Hepatocyte (in vitro differentiated cells): ENCODE data around the gene MIPOL1. TPM values are rescaled to one million over a fixed set of nuclear protein-coding genes. Genes with fewer than 3 reads are reported as not detected.
"Not testable (repeated sequence)": the region's sequence is repeated elsewhere in the genome, so short reads cannot be mapped to it uniquely, and the experiment has no call there.

Source experiments
- DNase-seq: peaks from one replicate; pipeline ENCODE4 v3.0.0-alpha.2; 2016; ENCODE audit warnings: low spot score
- H2AFZ ChIP-seq: fragments of 200-600 bp; sonication (generic); 2 replicates; pipeline ENCODE4 v1.6.0; 2016; ENCODE audit warnings: antibody characterized with exemption, mild to moderate bottlenecking
- H3K27ac ChIP-seq: fragments of 200-600 bp; sonication (generic); 2 replicates; pipeline ENCODE4 v1.5.1; 2016; ENCODE audit warnings: mild to moderate bottlenecking
- H3K27me3 ChIP-seq: fragments of 200-600 bp; sonication (generic); 2 replicates; pipeline ENCODE4 v1.6.1; 2016
- H3K36me3 ChIP-seq: fragments of 200-600 bp; sonication (generic); replicated peaks from 2 replicates; pipeline ENCODE4 v1.5.1; 2016; ENCODE audit warnings: low read depth; ENCODE audit not compliant: insufficient read depth
- H3K4me1 ChIP-seq: fragments of 200-600 bp; sonication (generic); 2 replicates; pipeline ENCODE4 v1.5.1; 2016; ENCODE audit warnings: mild to moderate bottlenecking, moderate library complexity; ENCODE audit not compliant: insufficient read depth
- H3K4me2 ChIP-seq: fragments of 200-600 bp; sonication (generic); 2 replicates; pipeline ENCODE4 v1.6.0; 2016
- H3K4me3 ChIP-seq: fragments of 200-600 bp; sonication (generic); 2 replicates; pipeline ENCODE4 v1.5.1; 2016; ENCODE audit warnings: mild to moderate bottlenecking
- H3K79me2 ChIP-seq: fragments of 200-600 bp; sonication (generic); 2 replicates; pipeline ENCODE4 v1.6.0; 2017; ENCODE audit warnings: mild to moderate bottlenecking
- H3K9me2 ChIP-seq: fragments of 200-600 bp; sonication (generic); replicated peaks from 2 replicates; pipeline ENCODE4 v1.6.0; 2017; ENCODE audit warnings: mild to moderate bottlenecking; ENCODE audit not compliant: insufficient read depth
- H3K9me3 ChIP-seq: fragments of 200-600 bp; sonication (generic); 2 replicates; pipeline ENCODE4 v1.5.1; 2016; ENCODE audit warnings: low read depth, mild to moderate bottlenecking
- H4K20me1 ChIP-seq: fragments of 200-600 bp; sonication (generic); 2 replicates; pipeline ENCODE4 v1.6.0; 2016; ENCODE audit warnings: mild to moderate bottlenecking; ENCODE audit not compliant: insufficient read depth, poor library complexity, severe bottlenecking
- EZH2 ChIP-seq: fragments of 200-600 bp; sonication (generic); IDR thresholded peaks from 2 replicates; pipeline ENCODE4 v1.6.1; 2016; ENCODE audit warnings: antibody characterized with exemption, mild to moderate bottlenecking, borderline replicate concordance
- EZH2phosphoT487 ChIP-seq: fragments of 200-600 bp; sonication (generic); IDR thresholded peaks from one replicate; pipeline ENCODE4 v1.6.1; 2018; ENCODE audit warnings: antibody characterized with exemption, mild to moderate bottlenecking, low read depth, moderate library complexity; ENCODE audit not compliant: unreplicated experiment, severe bottlenecking
- WGBS: methylation state at CpG from one replicate; pipeline ENCODE4 v1.1.6; 2016; ENCODE audit warnings: low lambda C conversion rate; ENCODE audit errors: missing lambda C conversion rate; 5-methylcytosine and 5-hydroxymethylcytosine counted together
- polyA plus RNA-seq: library from polyadenylated mRNA; unstranded; fragments of >200 nt; fragmentation: Nextera tagmentation; extraction: Ambion mirVana; gene quantifications from 2 replicates; pipeline ENCODE4 v1.2.1, GENCODE V29; 2016
- total RNA-seq: library from RNA; depleted of rRNA; stranded (reverse); fragments of >200 nt; gene quantifications from 2 replicates; pipeline ENCODE4 v1.2.3, GENCODE V29; 2014
- TF ChIP-seq, protein P1 (sequence below): fragments of 200-600 bp; sonication (generic); IDR thresholded peaks from 2 replicates; pipeline ENCODE4 v1.5.1; 2016; ENCODE audit warnings: antibody characterized with exemption, mild to moderate bottlenecking; ENCODE audit not compliant: poor library complexity

MIPOL1 gene
- total and polyA plus RNA-seq, 2 experiments from 2014 or later, result 2.6 to 16.6 TPM

DNA sequence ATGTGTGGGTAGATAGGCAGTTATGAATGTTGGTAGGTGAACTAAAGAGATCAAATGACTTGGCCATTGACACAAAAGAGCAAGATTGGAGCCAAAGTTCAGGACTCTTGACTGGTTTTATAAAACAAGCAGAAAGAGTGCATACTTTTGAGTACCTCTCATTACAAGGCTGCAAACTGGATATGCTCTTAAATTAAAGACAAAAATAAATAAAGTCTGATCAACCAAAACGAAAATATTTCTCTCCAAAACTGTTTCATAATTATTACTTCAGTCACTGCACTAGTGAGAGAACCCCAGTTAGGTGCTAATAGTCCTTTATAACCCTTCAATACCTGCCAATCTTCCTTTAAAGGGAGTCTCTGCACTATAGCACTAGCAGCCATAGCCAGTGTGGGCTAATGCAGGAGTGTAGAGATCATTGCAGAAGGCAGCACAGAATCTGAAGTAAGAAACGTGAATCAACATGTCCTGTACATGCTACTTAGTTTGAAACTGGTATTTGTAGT, 250.2 kb downstream of the MIPOL1 start:
- Histone ChIP-seq H3K4me2 (no peak overlapping the region), H3K9me3 (no peaks in the 10 kb centered on the region), H2AFZ (no peak overlapping the region), H3K4me1 (no peaks in the 10 kb centered on the region), H4K20me1 (no peaks in the 10 kb centered on the region), H3K79me2 (no peaks in the 10 kb centered on the region), H3K9me2 (no peaks in the 10 kb centered on the region), H3K4me3 (no peak overlapping the region), H3K27ac (no peak overlapping the region), H3K27me3 (no peaks in the 10 kb centered on the region), H3K36me3 (no peaks in the 10 kb centered on the region)
- TF ChIP-seq EZH2phosphoT487 (no peak), EZH2 (no peak)
- TF ChIP-seq, protein P1, sequence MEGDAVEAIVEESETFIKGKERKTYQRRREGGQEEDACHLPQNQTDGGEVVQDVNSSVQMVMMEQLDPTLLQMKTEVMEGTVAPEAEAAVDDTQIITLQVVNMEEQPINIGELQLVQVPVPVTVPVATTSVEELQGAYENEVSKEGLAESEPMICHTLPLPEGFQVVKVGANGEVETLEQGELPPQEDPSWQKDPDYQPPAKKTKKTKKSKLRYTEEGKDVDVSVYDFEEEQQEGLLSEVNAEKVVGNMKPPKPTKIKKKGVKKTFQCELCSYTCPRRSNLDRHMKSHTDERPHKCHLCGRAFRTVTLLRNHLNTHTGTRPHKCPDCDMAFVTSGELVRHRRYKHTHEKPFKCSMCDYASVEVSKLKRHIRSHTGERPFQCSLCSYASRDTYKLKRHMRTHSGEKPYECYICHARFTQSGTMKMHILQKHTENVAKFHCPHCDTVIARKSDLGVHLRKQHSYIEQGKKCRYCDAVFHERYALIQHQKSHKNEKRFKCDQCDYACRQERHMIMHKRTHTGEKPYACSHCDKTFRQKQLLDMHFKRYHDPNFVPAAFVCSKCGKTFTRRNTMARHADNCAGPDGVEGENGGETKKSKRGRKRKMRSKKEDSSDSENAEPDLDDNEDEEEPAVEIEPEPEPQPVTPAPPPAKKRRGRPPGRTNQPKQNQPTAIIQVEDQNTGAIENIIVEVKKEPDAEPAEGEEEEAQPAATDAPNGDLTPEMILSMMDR, result no peak
- WGBS, result 53% methylated on average over 2 of the region's 2 CpGs
- DNase-seq, result no peak

- no peak overlapping the region for H2AFZ ChIP-seq
- no peak for TF ChIP-seq EZH2phosphoT487
- TF ChIP-seq, protein P1, result no peak
- no peak for TF ChIP-seq EZH2
- H3K27ac ChIP-seq, result no peak overlapping the region
- no peak overlapping the region for H3K4me2 ChIP-seq
- no peak overlapping the region for H3K4me3 ChIP-seq
- H3K9me3 ChIP-seq, result no peaks in the 10 kb centered on the region
- H3K9me2 ChIP-seq, result no peaks in the 10 kb centered on the region
- no peak for DNase-seq
- H3K36me3 ChIP-seq, result no peaks in the 10 kb centered on the region
- H3K4me1 ChIP-seq, result no peaks in the 10 kb centered on the region
- no peaks in the 10 kb centered on the region for H3K27me3 ChIP-seq
- H3K79me2 ChIP-seq, result no peaks in the 10 kb centered on the region
- H4K20me1 ChIP-seq, result no peaks in the 10 kb centered on the region
Measured at GRCh38 chr14:37452323-37452722, 254.6 kb downstream of the MIPOL1 start.

DNA sequence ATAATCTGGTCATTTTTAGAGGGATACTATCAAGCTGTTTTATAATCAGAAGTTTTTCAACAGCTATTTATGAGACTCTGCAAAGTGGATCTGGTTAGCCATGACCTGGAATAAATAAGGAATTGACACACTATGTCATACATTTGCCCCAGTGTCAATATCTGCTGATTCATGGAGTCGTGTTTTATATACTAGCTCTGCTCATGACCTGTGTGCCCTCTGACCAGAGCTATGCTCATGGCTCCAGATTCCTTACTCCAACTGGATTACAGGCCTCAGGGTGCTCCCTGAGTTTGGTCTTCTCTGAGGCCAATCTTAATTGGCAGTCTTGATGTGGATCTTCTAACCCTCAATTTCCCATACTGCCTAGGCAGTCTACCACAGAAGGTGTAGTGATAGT, 256.2 kb downstream of the MIPOL1 start:
- TF ChIP-seq, protein P1, result no peak
- TF ChIP-seq EZH2phosphoT487 (no peak), EZH2 (no peak)
- no peaks in the 10 kb centered on the region for H3K9me3 ChIP-seq
- WGBS, result 83% methylated on average over 1 of the region's 1 CpG
- H3K4me2 ChIP-seq, result no peak overlapping the region
- no peak overlapping the region for H3K27ac ChIP-seq
- H3K36me3 ChIP-seq, result no peaks in the 10 kb centered on the region
- no peak for DNase-seq
- no peak overlapping the region for H2AFZ ChIP-seq
- H3K27me3 ChIP-seq, result no peaks in the 10 kb centered on the region
- H4K20me1 ChIP-seq, result no peaks in the 10 kb centered on the region
- H3K79me2 ChIP-seq, result no peaks in the 10 kb centered on the region
- no peaks in the 10 kb centered on the region for H3K4me1 ChIP-seq
- no peak overlapping the region for H3K4me3 ChIP-seq
- no peaks in the 10 kb centered on the region for H3K9me2 ChIP-seq

DNA sequence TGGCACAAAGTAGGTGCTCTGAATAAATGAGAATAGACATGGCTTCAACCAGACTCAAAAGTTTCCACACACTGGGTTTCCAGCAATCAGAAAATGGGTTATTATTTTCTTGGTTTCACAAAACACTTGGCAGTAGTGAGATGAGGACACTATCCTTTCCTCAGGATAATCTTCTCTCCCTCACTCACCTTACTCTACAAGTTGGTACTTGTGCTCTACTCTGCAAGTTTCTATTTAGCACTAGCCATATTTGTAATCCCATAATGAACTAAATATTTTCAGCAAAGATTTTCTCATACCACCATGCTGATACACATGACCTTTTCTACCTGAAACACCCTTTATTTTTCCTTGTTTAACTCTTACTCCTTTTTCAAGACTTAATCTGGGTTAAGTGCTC, 259.6 kb downstream of the MIPOL1 start:
- Histone ChIP-seq H3K4me3 (no peak overlapping the region), H3K36me3 (no peaks in the 10 kb centered on the region), H3K9me3 (no peaks in the 10 kb centered on the region), H3K9me2 (no peaks in the 10 kb centered on the region), H3K4me2 (no peak overlapping the region), H3K4me1 (no peaks in the 10 kb centered on the region), H3K27me3 (no peaks in the 10 kb centered on the region), H3K27ac (no peak overlapping the region), H3K79me2 (no peaks in the 10 kb centered on the region), H4K20me1 (no peaks in the 10 kb centered on the region), H2AFZ (no peak overlapping the region)
- TF ChIP-seq EZH2phosphoT487 (no peak), EZH2 (no peak)
- TF ChIP-seq, protein P1, result no peak
- no peak for DNase-seq

DNA sequence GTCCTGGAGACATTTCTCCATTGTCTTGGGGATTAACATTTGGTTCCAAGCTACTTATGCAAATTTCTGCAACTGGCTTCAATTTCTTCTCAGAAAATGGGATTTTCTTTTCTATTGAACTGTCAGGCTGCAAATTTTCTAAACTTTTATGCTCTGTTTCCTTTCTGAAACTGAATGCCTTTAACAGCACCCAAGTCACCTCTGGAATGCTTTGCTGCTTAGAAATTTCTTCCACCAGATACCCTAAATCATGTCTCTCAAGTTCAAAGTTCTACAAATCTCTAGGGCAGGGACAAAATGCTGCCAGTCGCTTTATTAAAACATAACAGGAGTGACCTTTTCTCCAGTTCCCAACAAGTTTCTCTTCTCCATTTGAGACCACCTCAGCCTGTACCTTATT, 264.7 kb downstream of the MIPOL1 start:
- H3K9me2 ChIP-seq, H3K4me2 ChIP-seq, H3K36me3 ChIP-seq, H3K9me3 ChIP-seq, H3K4me3 ChIP-seq, H3K27me3 ChIP-seq, H4K20me1 ChIP-seq, H3K27ac ChIP-seq, H3K4me1 ChIP-seq, H2AFZ ChIP-seq, H3K79me2 ChIP-seq, DNase-seq: not testable (repeated sequence)
- WGBS, result 95% methylated on average over 1 of the region's 1 CpG
